GM21360 (cell line): ENCODE measurements around the gene CFAP46.

Experiments used
- ATAC-seq: cut with Tn5 transposase; IDR thresholded peaks from one replicate; pipeline ENCODE4 v1.9.1; 2021; ENCODE audit warnings: mild to moderate bottlenecking, moderate library complexity; ENCODE audit not compliant: unreplicated experiment

Gene CFAP46

GRCh38 chr10:132942101-132943057 is at the start of gene CFAP46:
Gene CFAP46, minus strand, starts transcription at chr10:132942570. Its CDS starts 86 bp downstream, at chr10:132942484.
- no peak for ATAC-seq

DNA sequence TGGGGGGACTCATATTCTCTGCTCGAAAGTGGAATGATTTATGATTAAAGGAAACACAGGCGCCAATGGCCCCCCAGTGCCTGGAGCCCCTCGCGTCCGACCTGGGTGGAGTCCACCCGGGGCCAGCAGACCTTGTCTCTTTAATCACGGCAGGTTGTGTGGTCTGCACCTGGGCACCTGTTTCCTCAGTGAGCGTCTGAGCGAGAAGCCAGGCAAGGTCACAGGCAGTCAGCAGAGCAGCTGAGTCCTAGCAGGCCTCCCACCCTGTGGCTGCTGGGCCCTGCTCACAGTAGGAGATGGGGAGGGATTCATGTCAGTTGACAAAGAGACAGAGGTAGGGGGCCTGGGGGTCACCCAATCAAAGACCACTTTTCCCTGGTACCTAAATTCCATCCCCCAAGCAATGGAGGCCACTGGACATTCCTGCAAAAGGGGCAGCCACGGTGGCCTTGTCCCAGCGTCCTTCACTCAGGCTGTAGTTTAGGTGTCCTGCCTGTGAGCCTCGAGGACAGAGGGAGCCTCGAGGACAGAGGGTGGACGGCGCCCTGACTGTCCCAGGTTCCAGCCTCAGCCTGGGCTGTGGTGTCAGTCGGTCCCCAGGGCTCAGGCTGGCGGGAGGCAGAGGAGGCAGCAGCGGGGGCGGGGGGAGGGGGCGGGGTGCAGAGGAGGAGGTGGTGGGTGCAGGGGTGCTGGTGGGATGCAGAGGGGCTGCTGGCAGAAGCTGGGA is 49.5 kb upstream of the CFAP46 start:
- ATAC-seq, result no peak

DNA sequence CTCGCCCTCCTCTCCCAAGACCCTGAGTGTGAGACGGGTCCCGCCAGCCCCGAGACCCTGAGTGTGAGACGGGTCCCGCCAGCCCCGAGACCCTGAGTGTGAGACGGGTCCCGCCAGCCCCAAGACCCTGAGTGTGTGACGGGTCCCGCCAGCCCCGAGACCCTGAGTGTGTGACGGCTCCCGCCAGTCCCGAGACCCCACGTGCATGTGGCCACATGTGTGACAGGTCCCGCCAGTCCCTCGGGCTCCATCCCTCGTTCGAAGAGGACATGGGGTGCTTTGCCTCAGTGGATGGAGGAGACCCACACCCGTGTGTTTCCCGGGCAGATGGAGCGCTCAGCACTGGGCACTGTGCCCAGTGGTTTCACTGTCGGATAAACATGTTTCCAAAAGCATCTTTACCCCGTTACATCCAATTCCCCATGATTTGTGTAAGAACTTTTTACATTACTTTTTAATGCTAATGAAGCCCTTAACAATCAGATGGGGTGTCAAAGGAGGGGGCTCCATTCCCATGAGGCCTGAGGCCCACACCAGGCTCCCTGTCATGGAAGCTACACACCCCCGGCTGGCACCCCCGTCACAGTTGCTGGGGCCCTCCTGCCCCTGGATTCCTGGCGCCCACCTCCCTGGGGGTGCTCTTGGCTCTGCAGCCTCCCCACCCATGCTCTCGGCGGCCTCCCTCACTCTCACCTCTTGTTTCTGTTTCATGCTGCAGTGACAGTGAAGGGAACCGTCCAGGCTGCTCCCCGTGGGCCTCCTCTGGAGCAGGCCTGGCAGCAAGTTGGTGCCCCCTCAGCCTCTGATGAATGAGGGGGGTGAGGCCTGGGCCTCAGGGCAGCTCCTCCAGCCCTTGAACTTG is 48.5 kb upstream of the CFAP46 start:
- no peak for ATAC-seq

- ATAC-seq, result no peak
These were observed 47.4 kb upstream of the CFAP46 start for GRCh38 chr10:132989476-132990415.

DNA sequence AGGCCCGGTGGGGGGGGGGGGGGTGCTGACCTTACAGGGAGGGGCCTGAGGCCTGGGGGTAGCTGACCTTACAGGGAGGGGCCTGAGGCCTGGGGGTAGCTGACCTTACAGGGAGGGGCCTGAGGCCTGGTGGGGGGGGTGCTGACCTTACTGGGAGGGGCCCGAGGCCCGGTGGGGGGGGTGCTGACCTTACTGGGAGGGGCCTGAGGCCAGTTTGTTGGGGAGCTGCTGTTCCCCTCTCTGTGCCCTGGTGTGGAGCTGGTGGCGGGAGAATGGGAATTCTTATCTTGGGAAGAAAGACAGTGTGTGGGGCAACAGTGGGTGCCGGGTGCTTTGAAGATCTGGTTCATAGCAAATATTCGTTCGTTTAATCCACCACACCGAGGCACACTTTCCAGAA is 46.6 kb upstream of the CFAP46 start:
- ATAC-seq, result no peak

DNA sequence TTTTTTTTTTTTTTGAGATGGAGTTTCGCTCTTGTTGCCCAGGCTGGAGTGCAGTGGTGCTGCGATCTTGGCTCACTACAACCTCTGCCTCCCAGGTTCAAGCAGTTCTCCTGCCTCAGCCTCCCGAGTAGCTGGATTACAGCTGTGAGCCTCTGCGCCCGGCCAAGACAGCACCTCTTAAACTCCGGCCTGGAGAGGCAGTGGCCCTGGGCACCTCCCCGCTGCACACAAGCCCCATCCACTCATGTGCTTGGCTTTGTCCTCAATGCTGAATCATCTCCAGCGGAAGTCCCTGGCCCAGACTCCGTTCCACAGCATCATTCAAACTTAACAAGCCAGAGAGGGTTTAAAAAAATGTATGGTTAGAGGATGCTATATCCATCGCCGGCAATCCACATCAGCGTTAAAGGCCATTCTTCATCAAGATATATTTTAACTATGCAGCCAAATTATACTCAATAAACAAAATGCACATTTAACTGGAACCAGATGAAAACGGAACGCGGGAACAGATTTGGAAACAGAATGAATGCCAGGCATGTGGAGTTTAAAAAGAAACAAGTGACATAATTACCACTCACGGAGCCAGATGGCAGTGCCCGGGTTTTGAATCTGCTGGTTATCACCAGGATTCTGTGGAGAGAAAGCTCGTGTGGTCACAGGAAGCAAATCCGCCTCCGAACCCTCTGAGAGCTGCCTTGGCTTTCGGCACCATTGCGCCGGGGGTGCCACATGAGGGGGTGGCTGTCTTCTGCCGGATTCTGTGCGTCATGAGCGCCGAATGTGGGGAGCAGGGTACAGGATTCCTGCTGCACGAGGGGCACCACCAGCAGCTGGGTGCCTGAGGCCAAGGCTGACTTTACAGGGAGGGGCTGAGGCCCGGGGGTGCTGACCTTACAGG is 45.6 kb upstream of the CFAP46 start:
- ATAC-seq, result no peak

- no peak for ATAC-seq
These were observed 44.6 kb upstream of the CFAP46 start for GRCh38 chr10:132986978-132987377.

GRCh38 chr10:132986576-132986975 is 44.2 kb upstream of the CFAP46 start:
- no peak for ATAC-seq

DNA sequence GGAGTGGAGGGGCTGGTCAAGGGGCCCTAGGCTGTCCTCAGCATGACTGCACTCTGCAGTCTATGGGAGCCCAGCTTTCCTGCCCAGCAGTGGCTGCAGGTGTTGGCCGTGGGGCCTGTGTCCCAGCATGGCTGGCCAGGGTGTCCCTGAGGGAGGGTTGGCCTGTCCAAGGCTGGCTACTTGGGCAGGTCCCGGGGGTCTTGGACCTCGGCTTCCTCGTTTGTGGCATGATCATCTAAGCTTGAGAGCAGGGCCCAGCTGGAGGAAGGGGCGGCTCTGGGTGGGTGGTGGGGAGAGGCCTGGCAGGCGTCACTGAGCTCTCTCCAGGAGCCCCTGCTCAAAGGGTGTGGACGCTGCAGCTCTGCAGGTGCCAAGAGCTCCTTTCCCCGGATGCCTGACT is 43.7 kb upstream of the CFAP46 start:
- no peak for ATAC-seq

- no peak for ATAC-seq
These were observed 43.2 kb upstream of the CFAP46 start for GRCh38 chr10:132985546-132985900.

GRCh38 chr10:132984801-132985545 is 42.6 kb upstream of the CFAP46 start:
- ATAC-seq, result no peak

DNA sequence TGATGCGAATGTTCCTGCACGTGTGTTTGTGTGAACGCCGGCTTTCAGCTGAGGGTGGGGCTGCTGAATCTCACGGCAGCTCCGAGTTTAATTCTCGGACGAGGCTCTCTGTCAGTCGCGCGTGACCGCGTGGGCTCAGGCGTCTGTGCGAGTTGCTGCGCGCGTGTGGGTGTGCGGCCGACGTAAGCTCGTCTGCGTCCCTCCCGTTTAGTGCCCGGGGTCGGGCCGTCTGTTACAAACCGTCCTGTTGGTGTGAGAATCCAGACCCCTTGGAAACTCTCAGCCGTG is 41.6 kb upstream of the CFAP46 start:
- ATAC-seq, result no peak

GRCh38 chr10:132983252-132984007 is 41.1 kb upstream of the CFAP46 start:
- no peak for ATAC-seq

- ATAC-seq, result no peak
These were observed 40.1 kb upstream of the CFAP46 start for GRCh38 chr10:132982301-132982989.

DNA sequence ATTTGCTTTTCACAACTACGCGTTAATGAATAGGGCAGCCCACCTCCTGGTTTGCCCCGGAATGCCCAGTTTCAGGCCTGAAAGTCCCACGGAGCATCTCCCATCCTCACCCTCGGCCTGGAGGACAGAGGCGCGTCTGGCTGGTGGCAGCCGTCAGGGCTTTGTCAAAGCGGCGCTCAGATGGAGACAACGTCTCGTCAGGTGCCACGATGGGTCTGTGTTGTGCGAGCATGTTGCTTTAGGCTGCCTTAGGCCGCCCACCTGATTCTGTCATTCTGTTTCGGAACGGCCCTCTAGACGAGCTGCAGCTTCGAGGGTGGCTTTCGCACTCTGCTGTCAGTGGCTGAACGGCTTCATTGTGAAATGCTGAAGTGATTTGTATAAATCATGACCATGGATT is 39.4 kb upstream of the CFAP46 start:
- ATAC-seq, result no peak

GRCh38 chr10:132981173-132981555 is 38.8 kb upstream of the CFAP46 start:
- no peak for ATAC-seq

- no peak for ATAC-seq
These were observed 38.2 kb upstream of the CFAP46 start for GRCh38 chr10:132980426-132981172.
